Measurements from ENCODE around the gene FUZ. TPM values are rescaled to one million over a fixed set of nuclear protein-coding genes. Genes with fewer than 3 reads are reported as not detected.

FUZ gene
- total RNA-seq (32.9 and 34.3 TPM in 2 replicates), polyA plus RNA-seq (8.4 and 11.4 TPM in 2 replicates), polyA minus RNA-seq (ENCODE audit: low replicate concordance) (4.0 and 26.6 TPM in 2 replicates)
- 11.5 and 15.3 TPM in 2 replicates for polyA plus RNA-seq (2012)

GRCh38 chr19:49812997-49813861 is at the start of gene FUZ:
FUZ (minus strand) TSS chr19:49813292; CDS start chr19:49813106, 186 bp downstream.
- peak; percentile 29 to 32 for TF ChIP-seq CTCF (conservative IDR thresholded peaks at IDR 0.05 in 1 of 2, IDR thresholded peaks at IDR 0.05 in 1 of 2; ENCODE audit: low read depth in 1 of 2, low read length in 2 of 2)
- no peak for TF ChIP-seq EZH2 (IDR thresholded peaks at IDR 0.05; ENCODE audit: low read length, missing control alignments)
- Histone ChIP-seq H2AFZ (ENCODE audit: low read length) (peak within 1 kb of the TSS; percentile 15), H3K79me2 (ENCODE audit: control insufficient read depth, insufficient read depth, low read length) (peaks cover under 1% of the 10 kb centered on the region), H3K4me3 (replicated peaks in 1 of 4; ENCODE audit: control extremely low read depth in 1 of 4, insufficient read depth in 1 of 4, low read depth in 3 of 4, low read length in 4 of 4) (peak within 1 kb of the TSS; percentile 40 to 94 (median 70)), H3K36me3 (ENCODE audit: control insufficient read depth, insufficient read depth, low read length) (peaks cover 2% of the 10 kb centered on the region), H4K20me1 (ENCODE audit: control insufficient read depth, extremely low read depth, insufficient read depth, low read length) (no peaks in the 10 kb centered on the region), H3K4me1 (ENCODE audit: control insufficient read depth, extremely low read depth, insufficient read depth, low read length) (peaks cover 8% of the 10 kb centered on the region), H3K27me3 (ENCODE audit: control insufficient read depth, insufficient read depth, low read length) (no peaks in the 10 kb centered on the region), H3K27ac (ENCODE audit: insufficient read depth, low read length) (peak within 1 kb of the TSS; percentile 91), H3K4me2 (ENCODE audit: extremely low read depth, insufficient read depth, low read length) (peak within 1 kb of the TSS; percentile 90), H3K9me3 (ENCODE audit: control insufficient read depth, insufficient read depth, low read depth, low read length) (no peaks in the 10 kb centered on the region), H3K9ac (ENCODE audit: insufficient read depth, low read length) (peak within 1 kb of the TSS; percentile 75)
- peak; percentile 99 for DNase-seq (ENCODE audit: low read depth in 2 of 2)

- Histone ChIP-seq H3K4me1 (ENCODE audit: control insufficient read depth, extremely low read depth, insufficient read depth, low read length) (peaks cover 16% of the 10 kb centered on the region), H3K79me2 (ENCODE audit: control insufficient read depth, insufficient read depth, low read length) (peaks cover 24% of the 10 kb centered on the region), H3K27ac (ENCODE audit: insufficient read depth, low read length) (no peak overlapping the region), H3K27me3 (ENCODE audit: control insufficient read depth, insufficient read depth, low read length) (no peaks in the 10 kb centered on the region), H3K4me3 (replicated peaks in 1 of 4; ENCODE audit: control extremely low read depth in 1 of 4, insufficient read depth in 1 of 4, low read depth in 3 of 4, low read length in 4 of 4) (no peak overlapping the region), H3K4me2 (ENCODE audit: extremely low read depth, insufficient read depth, low read length) (no peak overlapping the region), H4K20me1 (ENCODE audit: control insufficient read depth, extremely low read depth, insufficient read depth, low read length) (no peaks in the 10 kb centered on the region), H3K9me3 (ENCODE audit: control insufficient read depth, insufficient read depth, low read depth, low read length) (no peaks in the 10 kb centered on the region), H3K9ac (ENCODE audit: insufficient read depth, low read length) (no peak overlapping the region), H3K36me3 (ENCODE audit: control insufficient read depth, insufficient read depth, low read length) (peaks cover 45% of the 10 kb centered on the region), H2AFZ (ENCODE audit: low read length) (no peak overlapping the region)
- no peak for TF ChIP-seq EZH2 (IDR thresholded peaks at IDR 0.05; ENCODE audit: low read length, missing control alignments)
- peak in 1 of 2 donors; percentile 11 for TF ChIP-seq CTCF (conservative IDR thresholded peaks at IDR 0.05 in 1 of 2, IDR thresholded peaks at IDR 0.05 in 1 of 2; ENCODE audit: low read depth in 1 of 2, low read length in 2 of 2)
- no peak for DNase-seq (ENCODE audit: low read depth in 2 of 2)
These were observed 49.5 kb upstream of the FUZ start for GRCh38 chr19:49862391-49863253.
